Neural progenitor cell (in vitro differentiated cells): ENCODE measurements around the gene ARHGAP22.

Source experiments
- CTCF ChIP-seq: fragments of 200-600 bp; sonication (generic); IDR thresholded peaks from 2 replicates; pipeline ENCODE4 v1.5.1; 2017; ENCODE audit warnings: antibody characterized with exemption, mild to moderate bottlenecking
- EZH2 ChIP-seq: fragments of 200-600 bp; sonication (generic); IDR thresholded peaks from 2 replicates; pipeline ENCODE4 v1.6.1; 2017; ENCODE audit warnings: antibody characterized with exemption, mild to moderate bottlenecking, moderate library complexity
- EZH2phosphoT487 ChIP-seq: fragments of 200-600 bp; sonication (generic); IDR thresholded peaks from 2 replicates; pipeline ENCODE4 v1.6.1; 2017; ENCODE audit warnings: antibody characterized with exemption

- TF ChIP-seq CTCF: no peak
- TF ChIP-seq EZH2phosphoT487: no peak
- TF ChIP-seq EZH2: no peak
Measured at GRCh38 chr10:48567346-48567745, 37.5 kb downstream of the ARHGAP22 start.
